Caco-2 (cell line): ENCODE measurements around the gene CD200. TPM values are rescaled to one million over a fixed set of nuclear protein-coding genes. Genes with fewer than 3 reads are reported as not detected.
"Not testable (repeated sequence)": the region's sequence is repeated elsewhere in the genome, so short reads cannot be mapped to it uniquely, and the experiment has no call there.

Source experiments
- BruUV-seq: library from RNA; stranded (reverse); fragments of 400-500 nt; replicated peaks from 2 replicates; lab custom pipeline; 2021; lab: Mats Ljungman, UMichigan
- CTCF ChIA-PET: fragments of 300-600 bp; sonication (Branson Sonifier 250); formaldehyde crosslinking; loops from one replicate; lab custom pipeline; 2022; ENCODE audit warnings: antibody characterized with exemption; lab: Charles Lee
- POLR2A ChIA-PET: fragments of 300-600 bp; sonication (Branson Sonifier 250); formaldehyde crosslinking; loops from one replicate; lab custom pipeline; 2022; ENCODE audit warnings: antibody characterized with exemption; lab: Charles Lee
- DNase-seq, 2 experiments: peaks; one replicate each; pipeline versions ENCODE4 v3.0.0 to v3.0.0-alpha.2; 2020 to 2022
- H3K27me3 ChIP-seq: replicated peaks from 2 replicates; pipeline ENCODE4 v1.6.0; 2011; ENCODE audit warnings: low read length; ENCODE audit not compliant: control insufficient read depth, insufficient read depth
- H3K36me3 ChIP-seq: 2 replicates; pipeline ENCODE4 v1.5.1; 2011; ENCODE audit warnings: low read length; ENCODE audit not compliant: control insufficient read depth, insufficient read depth
- H3K4me1 ChIP-seq: fragments of 250-450 bp; sonication (Bioruptor Pico); 2 replicates; pipeline ENCODE4 v1.5.1; 2020; ENCODE audit warnings: mild to moderate bottlenecking
- H3K4me3 ChIP-seq: 2 replicates; pipeline ENCODE4 v1.5.1; 2011; ENCODE audit warnings: low read depth, mild to moderate bottlenecking, control low read depth, low read length
- H3K9me3 ChIP-seq: fragments of 250-450 bp; sonication (Bioruptor Pico); 2 replicates; pipeline ENCODE4 v1.5.1; 2020; ENCODE audit warnings: mild to moderate bottlenecking, moderate library complexity
- H3K27ac Mint-ChIP-seq: one replicate; pipeline ENCODE4 v1.8.0; 2022; ENCODE audit warnings: mixed read lengths; ENCODE audit not compliant: unreplicated experiment
- H3K27me3 Mint-ChIP-seq: one replicate; pipeline ENCODE4 v1.8.0; 2022; ENCODE audit warnings: mixed read lengths; ENCODE audit not compliant: insufficient read depth, unreplicated experiment
- H3K36me3 Mint-ChIP-seq: one replicate; pipeline ENCODE4 v1.8.0; 2022; ENCODE audit warnings: mild to moderate bottlenecking, mixed read lengths; ENCODE audit not compliant: insufficient read depth, unreplicated experiment
- H3K4me1 Mint-ChIP-seq: one replicate; pipeline ENCODE4 v1.8.0; 2022; ENCODE audit warnings: low read depth, mixed read lengths; ENCODE audit not compliant: unreplicated experiment
- H3K4me3 Mint-ChIP-seq: one replicate; pipeline ENCODE4 v1.8.0; 2022; ENCODE audit warnings: mild to moderate bottlenecking, moderate library complexity, mixed read lengths; ENCODE audit not compliant: unreplicated experiment
- H3K9me3 Mint-ChIP-seq: one replicate; pipeline ENCODE4 v1.8.0; 2022; ENCODE audit warnings: mixed read lengths; ENCODE audit not compliant: unreplicated experiment
- intact Hi-C: fragments of 100-400 bp; cut with micrococcal nuclease; formaldehyde crosslinking; loops from one replicate; pipeline ENCODE4 v1.10.0; 2022; ENCODE audit not compliant: unreplicated experiment
- total RNA-seq: library from RNA; stranded (reverse); gene quantifications from 2 replicates; pipeline ENCODE4 v1.2.3, GENCODE V29; 2022
- TF ChIP-seq, protein P1 (sequence below), 2 experiments: fragments of 200-600 bp in 1 of 2; IDR thresholded peaks; 1 replicate in 1 of 2; 2 replicates in 1 of 2; pipeline versions ENCODE4 v1.5.1 to v1.8.0; 2011 to 2022; ENCODE audit warnings: antibody characterized with exemption in 1 of 2, control low read depth in 1 of 2, inconsistent platforms in 1 of 2, low read depth in 1 of 2, low read length in 1 of 2, mild to moderate bottlenecking in 1 of 2, moderate library complexity in 1 of 2; ENCODE audit not compliant: insufficient read depth in 1 of 2, severe bottlenecking in 1 of 2, unreplicated experiment in 1 of 2

CD200 gene
- total RNA-seq, 1 experiment from 2014 or later: 0.45 TPM

- Mint-ChIP-seq H3K27ac (no peak overlapping the region), H3K9me3 (peaks cover 3% of the 10 kb centered on the region), H3K4me3 (no peak overlapping the region), H3K27me3 (no peaks in the 10 kb centered on the region), H3K4me1 (peaks cover 13% of the 10 kb centered on the region), H3K36me3 (no peaks in the 10 kb centered on the region)
- no peak for DNase-seq
- POLR2A ChIA-PET: no interaction called here
- no peaks in the 10 kb centered on the region for H3K27me3 ChIP-seq
- H3K4me1 ChIP-seq: no peaks in the 10 kb centered on the region
- no peaks in the 10 kb centered on the region for H3K36me3 ChIP-seq
- H3K4me3 ChIP-seq: no peak overlapping the region
- H3K9me3 ChIP-seq: no peaks in the 10 kb centered on the region
- no TSS peak for BruUV-seq
- TF ChIP-seq, protein P1, sequence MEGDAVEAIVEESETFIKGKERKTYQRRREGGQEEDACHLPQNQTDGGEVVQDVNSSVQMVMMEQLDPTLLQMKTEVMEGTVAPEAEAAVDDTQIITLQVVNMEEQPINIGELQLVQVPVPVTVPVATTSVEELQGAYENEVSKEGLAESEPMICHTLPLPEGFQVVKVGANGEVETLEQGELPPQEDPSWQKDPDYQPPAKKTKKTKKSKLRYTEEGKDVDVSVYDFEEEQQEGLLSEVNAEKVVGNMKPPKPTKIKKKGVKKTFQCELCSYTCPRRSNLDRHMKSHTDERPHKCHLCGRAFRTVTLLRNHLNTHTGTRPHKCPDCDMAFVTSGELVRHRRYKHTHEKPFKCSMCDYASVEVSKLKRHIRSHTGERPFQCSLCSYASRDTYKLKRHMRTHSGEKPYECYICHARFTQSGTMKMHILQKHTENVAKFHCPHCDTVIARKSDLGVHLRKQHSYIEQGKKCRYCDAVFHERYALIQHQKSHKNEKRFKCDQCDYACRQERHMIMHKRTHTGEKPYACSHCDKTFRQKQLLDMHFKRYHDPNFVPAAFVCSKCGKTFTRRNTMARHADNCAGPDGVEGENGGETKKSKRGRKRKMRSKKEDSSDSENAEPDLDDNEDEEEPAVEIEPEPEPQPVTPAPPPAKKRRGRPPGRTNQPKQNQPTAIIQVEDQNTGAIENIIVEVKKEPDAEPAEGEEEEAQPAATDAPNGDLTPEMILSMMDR (IDR thresholded peaks at IDR 0.05; ENCODE audit: insufficient read depth in 1 of 2, low read depth in 1 of 2, low read length in 1 of 2, severe bottlenecking in 1 of 2, unreplicated experiment in 1 of 2): no peak
- CTCF ChIA-PET: no interaction called here
- intact Hi-C loops: no loop called here
These were observed 44.7 kb downstream of the CD200 start for GRCh38 chr3:112377568-112378071.

DNA sequence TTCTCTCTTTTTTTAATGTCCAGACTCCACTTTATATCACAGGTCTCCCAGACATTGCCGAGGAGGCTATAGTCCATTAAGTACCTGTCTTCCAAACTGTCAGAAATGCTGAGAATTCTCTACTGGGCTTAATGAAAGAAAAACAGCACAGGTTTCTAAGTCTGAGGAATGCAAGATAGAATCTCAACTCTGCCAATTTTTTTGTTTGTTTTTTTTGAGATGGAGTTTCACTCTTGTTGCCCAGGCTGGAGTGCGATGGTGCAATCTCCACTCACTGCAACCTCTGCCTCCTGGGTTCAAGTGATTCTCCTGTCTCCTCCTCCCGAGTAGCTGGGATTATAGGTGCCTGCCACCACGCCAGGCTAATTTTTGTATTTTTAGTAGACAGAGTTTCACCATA lies 45.4 kb downstream of the CD200 start:
- intact Hi-C loops, H3K4me3 Mint-ChIP-seq, H3K27me3 ChIP-seq, DNase-seq, H3K9me3 Mint-ChIP-seq, H3K36me3 Mint-ChIP-seq, H3K4me3 ChIP-seq, H3K4me1 ChIP-seq, CTCF ChIA-PET, BruUV-seq, POLR2A ChIA-PET, H3K36me3 ChIP-seq, H3K27ac Mint-ChIP-seq, H3K9me3 ChIP-seq, H3K27me3 Mint-ChIP-seq: not testable (repeated sequence)
- peaks cover 13% of the 10 kb centered on the region for H3K4me1 Mint-ChIP-seq

GRCh38 chr3:112379020-112379690 lies 46.2 kb downstream of the CD200 start:
- H3K27ac Mint-ChIP-seq: no peak overlapping the region
- H3K4me3 Mint-ChIP-seq: no peak overlapping the region
- POLR2A ChIA-PET: no interaction called here
- no peaks in the 10 kb centered on the region for H3K36me3 Mint-ChIP-seq
- no peaks in the 10 kb centered on the region for H3K27me3 Mint-ChIP-seq
- H3K27me3 ChIP-seq: no peaks in the 10 kb centered on the region
- no peaks in the 10 kb centered on the region for H3K36me3 ChIP-seq
- DNase-seq: no peak
- peaks cover 9% of the 10 kb centered on the region for H3K9me3 Mint-ChIP-seq
- peaks cover 13% of the 10 kb centered on the region for H3K4me1 Mint-ChIP-seq
- H3K9me3 ChIP-seq: no peaks in the 10 kb centered on the region
- CTCF ChIA-PET: no interaction called here
- no peak overlapping the region for H3K4me3 ChIP-seq
- no peaks in the 10 kb centered on the region for H3K4me1 ChIP-seq
- no TSS peak for BruUV-seq
- TF ChIP-seq, protein P1 (IDR thresholded peaks at IDR 0.05; ENCODE audit: insufficient read depth in 1 of 2, low read depth in 1 of 2, low read length in 1 of 2, severe bottlenecking in 1 of 2, unreplicated experiment in 1 of 2): no peak
- intact Hi-C loops: no loop called here
